GM12891 (cell line): ENCODE data around the gene OXER1.

Source experiments
- POLR2A ChIP-seq: IDR thresholded peaks from 2 replicates; pipeline ENCODE4 v1.6.1; 2011; ENCODE audit warnings: low read depth, low read length, control low read depth
- POLR2AphosphoS5 ChIP-seq: IDR thresholded peaks from 2 replicates; pipeline ENCODE4 v1.6.1; 2011; ENCODE audit warnings: low read depth, low read length, control low read depth
- SPI1 ChIP-seq: IDR thresholded peaks from 2 replicates; pipeline ENCODE4 v1.6.1; 2011; ENCODE audit warnings: low read depth, low read length, control low read depth
- TAF1 ChIP-seq: IDR thresholded peaks from 2 replicates; pipeline ENCODE4 v1.6.1; 2011; ENCODE audit warnings: low read depth, low read length, control low read depth

- TF ChIP-seq POLR2AphosphoS5 (no peak), POLR2A (no peak), TAF1 (no peak), SPI1 (peak; percentile 86)
These were observed 28.2 kb upstream of the OXER1 start for GRCh38 chr2:42792087-42792582.
